GM21515 (cell line): ENCODE data around the gene MAT1A.
A peak's percentile ranks its signal among the peaks of the same experiment; 100 is the strongest.
"Not testable (repeated sequence)": the region's sequence is repeated elsewhere in the genome, so short reads cannot be mapped to it uniquely, and the experiment has no call there.

Experiments
- ATAC-seq: cut with Tn5 transposase; IDR thresholded peaks from one replicate; pipeline ENCODE4 v1.9.1; 2021; ENCODE audit not compliant: unreplicated experiment

The MAT1A gene

GRCh38 chr10:80265740-80266512, 23.5 kb downstream of the MAT1A start:
- no peak for ATAC-seq

- no peak for ATAC-seq
Observed at GRCh38 chr10:80264081-80265056, 25.1 kb downstream of the MAT1A start.

- no peak for ATAC-seq
Observed at GRCh38 chr10:80261316-80262030, 28.0 kb downstream of the MAT1A start.

- ATAC-seq, result no peak
Observed at GRCh38 chr10:80260295-80261243, 28.9 kb downstream of the MAT1A start.

- ATAC-seq, result no peak
Observed at GRCh38 chr10:80259405-80259871, 30.0 kb downstream of the MAT1A start.

- not testable (repeated sequence) for ATAC-seq
Observed at GRCh38 chr10:80256798-80257197, 32.7 kb downstream of the MAT1A start.

- ATAC-seq, result not testable (repeated sequence)
Observed at GRCh38 chr10:80254726-80255125, 34.7 kb downstream of the MAT1A start.

GRCh38 chr10:80253963-80254271, 35.5 kb downstream of the MAT1A start:
- ATAC-seq, result not testable (repeated sequence)

- peak; percentile 64 for ATAC-seq
Observed at GRCh38 chr10:80253266-80253962, 36.0 kb downstream of the MAT1A start.

GRCh38 chr10:80252296-80252887, 37.1 kb downstream of the MAT1A start:
- no peak for ATAC-seq

GRCh38 chr10:80251703-80252280, 37.7 kb downstream of the MAT1A start:
- not testable (repeated sequence) for ATAC-seq

GRCh38 chr10:80250399-80250798, 39.1 kb downstream of the MAT1A start:
- not testable (repeated sequence) for ATAC-seq

GRCh38 chr10:80249906-80250305, 39.6 kb downstream of the MAT1A start:
- ATAC-seq, result not testable (repeated sequence)

GRCh38 chr10:80247611-80248010, 41.8 kb downstream of the MAT1A start:
- not testable (repeated sequence) for ATAC-seq

GRCh38 chr10:80244371-80244770, 45.1 kb downstream of the MAT1A start:
- not testable (repeated sequence) for ATAC-seq

GRCh38 chr10:80242341-80242740, 47.1 kb downstream of the MAT1A start:
- ATAC-seq, result not testable (repeated sequence)

GRCh38 chr10:80236457-80236856, 53.0 kb downstream of the MAT1A start:
- not testable (repeated sequence) for ATAC-seq
